SKM-1 (cell line): ENCODE results near the gene PCDHGB3.
"Not testable (repeated sequence)": the region's sequence is repeated elsewhere in the genome, so short reads cannot be mapped to it uniquely, and the experiment has no call there.

Source experiments
- DNase-seq: peaks from one replicate; lab custom pipeline; 2025; ENCODE audit not compliant: unreplicated experiment; lab: John Stamatoyannopoulos, UW

PCDHGB3 gene

DNA sequence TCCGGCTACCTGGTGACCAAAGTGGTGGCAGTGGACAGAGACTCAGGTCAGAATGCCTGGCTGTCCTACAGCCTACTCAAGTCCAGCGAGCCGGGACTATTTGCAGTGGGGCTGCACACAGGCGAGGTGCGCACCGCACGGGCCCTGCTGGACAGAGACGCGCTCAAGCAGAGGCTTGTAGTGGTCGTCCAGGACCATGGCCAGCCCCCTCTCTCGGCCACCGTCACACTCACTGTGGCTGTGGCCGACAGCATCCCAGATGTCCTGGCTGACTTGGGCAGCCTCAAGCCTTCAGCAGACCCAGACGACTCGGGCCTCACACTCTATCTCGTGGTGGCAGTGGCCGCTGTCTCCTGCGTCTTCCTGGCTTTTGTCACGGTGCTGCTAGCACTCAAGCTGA is 13.1 kb upstream of the PCDHGB3 start:
- no peak for DNase-seq

DNA sequence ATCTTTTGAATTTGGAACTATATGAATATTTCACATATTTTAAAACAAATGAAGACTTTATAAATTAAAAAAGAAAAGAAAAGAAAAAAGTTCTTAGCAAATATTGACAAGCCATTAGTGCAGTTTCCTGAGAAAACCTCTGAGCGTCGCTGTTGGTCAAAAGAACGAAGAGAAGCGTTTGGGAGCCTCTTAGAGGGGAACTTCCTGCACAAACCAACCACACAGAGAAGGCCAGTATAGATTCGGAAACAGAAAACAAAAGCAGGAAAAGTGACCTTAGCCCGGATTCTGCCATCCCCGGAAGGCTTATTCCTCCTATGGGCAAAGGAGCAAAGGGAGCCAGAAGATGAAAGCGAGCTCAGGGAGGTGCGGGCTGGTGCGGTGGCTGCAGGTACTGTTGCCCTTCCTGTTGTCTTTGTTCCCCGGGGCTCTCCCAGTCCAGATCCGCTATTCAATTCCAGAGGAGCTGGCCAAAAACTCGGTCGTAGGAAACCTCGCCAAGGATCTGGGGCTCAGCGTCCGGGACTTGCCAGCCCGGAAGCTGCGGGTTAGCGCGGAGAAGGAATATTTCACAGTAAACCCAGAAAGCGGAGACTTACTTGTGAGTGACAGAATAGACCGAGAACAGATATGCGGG is 10.1 kb upstream of the PCDHGB3 start, which contains the start of gene PCDHGB2:
PCDHGB2 (plus strand) TSS at position 205 of the 637 bp plus-strand sequence; CDS start at position 347, 142 bp downstream.
- no peak for DNase-seq

DNA sequence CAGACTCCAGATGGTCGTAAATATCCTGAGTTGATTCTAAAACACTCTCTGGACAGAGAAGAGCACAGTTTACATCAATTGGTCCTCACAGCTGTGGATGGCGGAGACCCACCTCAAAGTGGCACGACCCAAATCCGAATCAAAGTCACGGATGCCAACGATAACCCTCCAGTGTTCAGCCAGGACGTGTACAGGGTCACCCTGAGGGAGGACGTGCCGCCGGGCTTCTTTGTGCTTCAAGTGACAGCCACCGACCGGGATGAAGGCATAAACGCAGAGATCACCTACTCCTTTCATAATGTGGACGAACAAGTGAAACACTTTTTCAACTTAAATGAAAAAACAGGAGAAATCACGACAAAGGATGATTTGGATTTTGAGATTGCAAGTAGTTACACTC is 9.4 kb upstream of the PCDHGB3 start:
- DNase-seq = no peak

- DNase-seq = no peak
Observed at GRCh38 chr5:141362719-141363118, 7.3 kb upstream of the PCDHGB3 start.

- DNase-seq = no peak
Observed at GRCh38 chr5:141363952-141364660, 5.9 kb upstream of the PCDHGB3 start, which contains the start of gene PCDHGA5. TSS of gene PCDHGA5 (plus strand) at chr5:141364162. CDS start at chr5:141364331, 169 bp downstream.

DNA sequence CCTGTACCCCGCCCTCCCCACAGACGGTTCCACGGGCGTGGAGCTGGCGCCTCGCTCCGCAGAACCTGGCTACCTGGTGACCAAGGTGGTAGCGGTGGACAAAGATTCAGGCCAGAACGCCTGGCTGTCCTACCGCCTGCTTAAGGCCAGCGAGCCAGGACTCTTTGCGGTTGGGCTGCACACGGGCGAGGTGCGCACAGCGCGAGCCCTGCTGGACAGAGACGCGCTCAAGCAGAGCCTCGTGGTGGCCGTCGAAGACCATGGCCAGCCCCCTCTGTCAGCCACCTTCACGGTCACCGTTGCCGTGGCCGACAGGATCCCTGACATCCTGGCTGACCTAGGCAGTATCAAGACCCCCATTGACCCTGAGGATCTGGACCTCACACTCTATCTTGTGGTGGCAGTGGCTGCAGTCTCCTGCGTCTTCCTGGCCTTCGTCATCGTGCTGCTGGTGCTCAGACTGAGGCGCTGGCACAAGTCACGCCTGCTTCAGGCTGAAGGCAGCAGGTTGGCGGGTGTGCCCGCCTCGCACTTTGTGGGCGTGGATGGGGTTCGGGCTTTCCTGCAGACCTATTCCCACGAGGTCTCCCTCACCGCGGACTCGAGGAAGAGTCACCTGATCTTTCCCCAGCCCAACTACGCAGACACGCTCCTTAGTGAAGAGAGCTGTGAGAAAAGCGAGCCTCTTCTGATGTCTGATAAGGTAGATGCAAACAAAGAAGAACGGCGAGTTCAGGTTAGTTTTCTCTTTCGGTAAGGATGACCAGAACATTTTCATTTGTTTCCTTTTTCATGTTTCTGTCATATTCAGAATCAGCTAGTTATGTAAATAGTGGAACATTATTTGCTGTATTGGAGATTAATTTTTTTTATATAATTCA is 3.8 kb upstream of the PCDHGB3 start:
- DNase-seq = no peak

GRCh38 chr5:141371572-141372475 is 1.8 kb downstream of the PCDHGB3 start:
- DNase-seq = no peak

GRCh38 chr5:141373673-141374317 is 3.8 kb downstream of the PCDHGB3 start, which contains the start of gene PCDHGA6:
TSS of gene PCDHGA6 (plus strand) at chr5:141373891. CDS start at chr5:141374084, 193 bp downstream.
- DNase-seq = no peak

DNA sequence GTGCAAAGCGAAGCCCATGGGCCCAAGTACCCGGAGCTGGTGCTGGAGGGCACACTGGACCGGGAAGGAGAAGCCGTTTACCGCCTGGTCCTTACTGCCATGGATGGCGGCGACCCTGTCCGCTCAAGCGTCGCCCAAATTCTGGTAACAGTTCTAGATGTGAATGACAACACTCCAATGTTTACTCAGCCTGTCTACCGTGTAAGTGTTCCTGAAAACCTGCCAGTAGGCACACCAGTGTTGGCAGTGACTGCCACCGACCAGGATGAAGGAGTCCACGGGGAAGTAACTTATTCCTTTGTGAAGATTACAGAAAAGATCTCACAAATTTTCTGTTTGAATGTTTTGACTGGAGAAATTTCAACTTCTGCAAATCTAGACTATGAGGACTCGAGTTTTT is 4.6 kb downstream of the PCDHGB3 start:
- no peak for DNase-seq

DNA sequence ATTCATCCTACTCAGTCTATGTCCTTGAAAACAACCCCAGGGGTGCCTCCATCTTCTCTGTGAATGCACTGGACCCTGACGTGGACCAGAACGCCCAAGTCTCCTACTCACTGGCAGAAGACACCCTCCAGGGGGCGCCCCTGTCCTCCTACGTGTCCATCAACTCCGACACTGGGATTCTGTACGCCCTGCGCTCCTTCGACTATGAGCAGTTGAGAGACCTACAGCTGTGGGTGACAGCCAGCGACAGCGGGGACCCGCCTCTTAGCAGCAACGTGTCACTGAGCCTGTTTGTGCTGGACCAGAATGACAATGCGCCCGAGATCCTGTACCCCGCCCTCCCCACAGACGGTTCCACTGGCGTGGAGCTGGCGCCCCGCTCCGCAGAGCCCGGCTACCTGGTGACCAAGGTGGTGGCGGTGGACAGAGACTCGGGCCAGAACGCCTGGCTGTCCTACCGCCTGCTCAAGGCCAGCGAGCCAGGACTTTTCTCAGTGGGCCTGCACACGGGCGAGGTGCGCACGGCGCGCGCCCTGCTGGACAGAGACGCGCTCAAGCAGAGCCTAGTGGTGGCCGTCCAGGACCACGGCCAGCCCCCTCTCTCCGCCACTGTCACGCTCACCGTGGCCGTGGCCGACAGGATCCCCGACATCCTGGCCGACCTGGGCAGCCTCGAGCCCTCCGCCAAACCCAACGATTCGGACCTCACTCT is 5.6 kb downstream of the PCDHGB3 start:
- DNase-seq = not testable (repeated sequence)

GRCh38 chr5:141382469-141383294 is 12.6 kb downstream of the PCDHGB3 start, which contains the start of gene PCDHGA7:
TSS of gene PCDHGA7 (plus strand) at chr5:141382742. CDS start at chr5:141382900, 158 bp downstream.
- DNase-seq = no peak

GRCh38 chr5:141383345-141383744 is 13.3 kb downstream of the PCDHGB3 start:
- no peak for DNase-seq

DNA sequence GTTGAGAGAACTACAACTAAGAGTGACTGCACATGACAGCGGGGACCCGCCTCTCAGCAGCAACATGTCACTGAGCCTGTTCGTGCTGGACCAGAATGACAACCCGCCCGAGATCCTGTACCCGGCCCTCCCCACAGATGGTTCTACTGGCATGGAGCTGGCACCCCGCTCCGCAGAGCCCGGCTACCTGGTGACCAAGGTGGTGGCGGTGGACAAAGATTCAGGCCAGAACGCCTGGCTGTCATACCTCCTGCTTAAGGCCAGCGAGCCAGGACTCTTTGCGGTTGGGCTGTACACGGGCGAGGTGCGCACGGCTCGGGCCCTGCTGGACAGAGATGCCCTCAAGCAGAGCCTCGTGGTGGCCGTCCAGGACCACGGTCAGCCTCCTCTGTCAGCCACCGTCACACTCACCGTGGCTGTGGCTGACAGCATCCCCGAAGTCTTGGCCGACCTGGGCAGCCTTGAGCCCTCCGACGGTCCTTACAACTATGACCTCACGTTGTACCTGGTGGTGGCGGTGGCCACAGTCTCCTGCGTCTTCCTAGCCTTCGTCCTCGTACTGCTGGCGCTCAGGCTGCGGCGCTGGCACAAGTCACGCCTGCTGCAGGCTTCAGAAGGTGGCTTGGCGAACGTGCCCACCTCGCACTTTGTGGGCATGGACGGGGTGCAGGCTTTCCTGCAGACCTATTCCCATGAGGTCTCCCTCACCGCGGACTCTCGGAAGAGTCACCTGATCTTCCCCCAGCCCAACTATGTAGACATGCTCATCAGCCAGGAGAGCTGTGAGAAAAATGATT is 14.6 kb downstream of the PCDHGB3 start:
- no peak for DNase-seq

DNA sequence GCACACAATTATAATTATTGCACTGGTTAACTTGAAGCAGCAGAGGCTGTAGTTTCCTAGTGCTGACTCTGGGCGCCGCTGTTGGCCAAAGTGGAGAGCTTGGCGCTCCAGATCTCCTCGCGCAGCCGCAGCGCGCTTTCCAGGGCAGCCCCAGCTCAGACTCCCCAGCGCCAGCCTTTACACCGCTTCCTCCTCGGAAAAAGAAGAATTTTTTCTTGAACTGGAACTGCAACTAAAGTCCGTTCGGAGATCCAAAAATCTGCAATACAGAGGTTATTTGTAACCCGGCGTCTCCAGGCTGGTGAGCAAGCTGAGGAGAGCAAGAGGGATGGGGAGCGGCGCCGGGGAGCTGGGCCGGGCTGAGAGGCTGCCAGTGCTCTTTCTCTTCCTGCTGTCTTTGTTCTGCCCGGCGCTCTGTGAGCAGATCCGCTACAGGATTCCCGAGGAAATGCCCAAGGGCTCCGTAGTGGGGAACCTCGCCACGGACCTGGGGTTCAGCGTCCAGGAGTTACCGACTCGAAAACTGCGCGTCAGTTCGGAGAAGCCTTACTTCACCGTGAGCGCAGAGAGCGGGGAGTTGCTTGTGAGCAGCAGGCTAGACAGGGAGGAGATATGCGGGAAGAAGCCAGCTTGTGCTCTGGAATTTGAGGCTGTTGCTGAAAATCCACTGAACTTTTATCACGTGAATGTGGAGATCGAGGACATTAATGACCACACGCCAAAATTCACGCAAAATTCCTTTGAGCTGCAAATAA is 17.7 kb downstream of the PCDHGB3 start, which contains the start of gene PCDHGB4:
PCDHGB4 (plus strand) TSS at position 142 of the 755 bp plus-strand sequence; CDS start at position 329, 187 bp downstream.
- DNase-seq = not testable (repeated sequence)

GRCh38 chr5:141388661-141389060 is 18.6 kb downstream of the PCDHGB3 start:
- DNase-seq = no peak
